Smooth muscle cell of the pulmonary artery (primary cell): Measurements from ENCODE around the gene GAB2. TPM values are rescaled to one million over a fixed set of nuclear protein-coding genes. Genes with fewer than 3 reads are reported as not detected.

Source experiments
- total RNA-seq: library from RNA; depleted of rRNA; stranded (reverse); fragments of >200 nt; gene quantifications from 2 replicates; pipeline ENCODE4 v1.2.3, GENCODE V29; 2014

Gene GAB2
- total RNA-seq = 17.7 and 17.8 TPM in 2 replicates

GRCh38 chr11:78417175-78417887 is at the start of gene GAB2:
Gene GAB2, minus strand, starts transcription at chr11:78417820. Its CDS starts 100 bp downstream, at chr11:78417720.

GRCh38 chr11:78188286-78189173 is 229.1 kb downstream of the GAB2 start, which contains the start of the genes KCTD21 and USP35:
Gene KCTD21, minus strand, starts transcription at chr11:78188626. Its CDS starts 14,072 bp downstream, at chr11:78174554.
Gene USP35, plus strand, starts transcription at chr11:78188919. Its CDS starts 7,327 bp downstream, at chr11:78196246.

Other genes starting within 250 kb of the GAB2 start
- 14.8 and 15.6 TPM in 2 replicates for gene KCTD21, start 229.2 kb downstream of the GAB2 start, total RNA-seq
- 13.5 and 15.5 TPM in 2 replicates for gene USP35, start 228.9 kb downstream of the GAB2 start, total RNA-seq
- gene NARS2, start 157.0 kb upstream of the GAB2 start, total RNA-seq = 9.4 and 11.2 TPM in 2 replicates